HCT116 (cell line): Measurements from ENCODE around the gene TMEM232.

Experiments used
- POLR2A ChIP-seq: IDR thresholded peaks from 2 replicates; pipeline ENCODE4 v1.7.0; 2011; ENCODE audit warnings: borderline replicate concordance; ENCODE audit not compliant: insufficient read depth, insufficient read length; ENCODE audit errors: extremely low read depth
- RAD21 ChIP-seq: IDR thresholded peaks from 2 replicates; pipeline ENCODE4 v1.6.1; 2012; ENCODE audit warnings: low read depth, mild to moderate bottlenecking
- REST ChIP-seq: IDR thresholded peaks from 2 replicates; pipeline ENCODE4 v1.6.1; 2012; ENCODE audit warnings: low read depth

DNA sequence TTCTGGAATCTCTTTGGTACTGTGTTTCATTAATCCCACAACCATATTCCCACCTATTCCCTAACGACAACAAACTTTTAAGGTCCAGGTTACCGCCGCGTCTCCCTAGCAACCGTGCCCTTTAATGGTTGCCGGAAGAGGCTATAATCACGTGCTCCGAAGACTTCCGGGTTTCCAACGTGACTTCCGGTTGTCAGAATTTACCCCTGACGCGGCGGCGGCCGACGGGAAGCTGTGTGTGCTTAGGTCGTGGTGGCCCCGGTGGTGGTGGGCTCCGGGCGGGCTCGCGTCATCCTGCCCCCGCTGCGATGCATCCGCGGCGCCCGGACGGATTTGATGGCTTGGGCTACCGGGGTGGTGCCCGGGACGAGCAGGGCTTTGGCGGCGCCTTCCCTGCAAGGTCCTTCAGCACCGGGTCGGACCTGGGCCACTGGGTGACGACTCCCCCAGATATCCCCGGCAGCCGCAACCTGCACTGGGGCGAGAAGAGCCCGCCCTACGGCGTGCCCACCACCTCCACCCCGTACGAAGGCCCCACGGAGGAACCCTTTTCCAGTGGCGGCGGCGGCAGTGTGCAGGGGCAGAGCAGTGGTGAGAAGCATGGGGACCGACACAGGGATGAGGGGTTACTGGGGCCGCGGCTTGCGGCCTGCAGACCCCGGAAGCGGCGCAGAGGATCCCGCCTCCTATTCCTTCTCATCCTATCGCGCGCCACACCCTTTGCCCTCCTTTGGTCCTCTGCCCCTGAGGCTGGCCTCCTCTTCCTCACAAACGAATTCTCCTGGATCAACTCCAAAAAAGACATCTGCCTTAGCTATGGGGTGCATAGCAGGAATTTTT, 12.6 kb upstream of the TMEM232 start, which contains the start of gene SLC25A46:
- no peak for TF ChIP-seq POLR2A
- no peak for TF ChIP-seq REST
- TF ChIP-seq RAD21 = no peak
